Hepatocyte (in vitro differentiated cells): Measurements from ENCODE around the gene MC5R.

Experiments used
- CTCF ChIP-seq: fragments of 200-600 bp; sonication (generic); IDR thresholded peaks from 2 replicates; pipeline ENCODE4 v1.5.1; 2016; ENCODE audit warnings: antibody characterized with exemption, mild to moderate bottlenecking; ENCODE audit not compliant: poor library complexity
- EZH2 ChIP-seq: fragments of 200-600 bp; sonication (generic); IDR thresholded peaks from 2 replicates; pipeline ENCODE4 v1.6.1; 2016; ENCODE audit warnings: antibody characterized with exemption, mild to moderate bottlenecking, borderline replicate concordance
- EZH2phosphoT487 ChIP-seq: fragments of 200-600 bp; sonication (generic); IDR thresholded peaks from one replicate; pipeline ENCODE4 v1.6.1; 2018; ENCODE audit warnings: antibody characterized with exemption, mild to moderate bottlenecking, low read depth, moderate library complexity; ENCODE audit not compliant: unreplicated experiment, severe bottlenecking

- TF ChIP-seq CTCF, result no peak
- no peak for TF ChIP-seq EZH2
- no peak for TF ChIP-seq EZH2phosphoT487
Observed at GRCh38 chr18:13791181-13791580, 32.8 kb upstream of the MC5R start.
